SJCRH30 (cell line): ENCODE data around the gene LAMA5. TPM values are rescaled to one million over a fixed set of nuclear protein-coding genes. Genes with fewer than 3 reads are reported as not detected.
A peak's percentile ranks its signal among the peaks of the same experiment; 100 is the strongest.

ENCODE experiments used
- DNase-seq, 2 experiments: peaks; one replicate each; pipeline ENCODE4 v3.0.0-alpha.2; 2015 to 2020
- H3K27ac ChIP-seq: fragments of 250-450 bp; sonication (Bioruptor Pico); 2 replicates; pipeline ENCODE4 v1.5.1; 2020; ENCODE audit warnings: mild to moderate bottlenecking, moderate library complexity
- H3K27me3 ChIP-seq: fragments of 250-450 bp; sonication (Bioruptor Pico); 2 replicates; pipeline ENCODE4 v1.5.1; 2020; ENCODE audit warnings: mild to moderate bottlenecking, moderate library complexity
- H3K36me3 ChIP-seq: fragments of 250-450 bp; sonication (Bioruptor Pico); 2 replicates; pipeline ENCODE4 v1.5.1; 2020; ENCODE audit warnings: mild to moderate bottlenecking, moderate library complexity
- H3K4me1 ChIP-seq: fragments of 250-450 bp; sonication (Bioruptor Pico); 2 replicates; pipeline ENCODE4 v1.5.1; 2020; ENCODE audit warnings: mild to moderate bottlenecking, moderate library complexity
- H3K4me3 ChIP-seq: fragments of 250-450 bp; sonication (Bioruptor Pico); 2 replicates; pipeline ENCODE4 v1.5.1; 2020; ENCODE audit warnings: mild to moderate bottlenecking, moderate library complexity
- H3K9me3 ChIP-seq: fragments of 250-450 bp; sonication (Bioruptor Pico); replicated peaks from 2 replicates; pipeline ENCODE4 v1.5.1; 2020; ENCODE audit warnings: mild to moderate bottlenecking, moderate library complexity
- total RNA-seq: library from RNA; depleted of rRNA; stranded (reverse); fragments of >200 nt; shearing (Covaris generic); gene quantifications from 2 replicates; pipeline ENCODE4 v1.2.3, GENCODE V29; 2014

Gene LAMA5
- total RNA-seq, 1 experiment from 2014 or later: 43.8 TPM

- Histone ChIP-seq H3K4me3 (peak overlapping the region; percentile 89), H3K9me3 (no peaks in the 10 kb centered on the region), H3K27ac (no peak overlapping the region; the same call in 1 of the 2 replicates), H3K36me3 (peaks cover 30% of the 10 kb centered on the region), H3K27me3 (no peaks in the 10 kb centered on the region), H3K4me1 (0 out of 2 replicates have a peak, but pooled peaks cover 5% of the 10 kb centered on the region)
- DNase-seq: no peak
Measured at GRCh38 chr20:62387933-62388635, 21.0 kb upstream of the LAMA5 start.

GRCh38 chr20:62387219-62387913 lies 20.3 kb upstream of the LAMA5 start:
- Histone ChIP-seq H3K27me3 (no peaks in the 10 kb centered on the region), H3K9me3 (no peaks in the 10 kb centered on the region), H3K36me3 (peaks cover 30% of the 10 kb centered on the region), H3K4me1 (0 out of 2 replicates have a peak, but pooled peaks cover 5% of the 10 kb centered on the region), H3K4me3 (peak overlapping the region; percentile 89), H3K27ac (peak overlapping the region; percentile 70)
- no peak for DNase-seq

- no peaks in the 10 kb centered on the region for H3K9me3 ChIP-seq
- H3K27me3 ChIP-seq: no peaks in the 10 kb centered on the region
- H3K27ac ChIP-seq: peak within 1 kb of the TSS; percentile 70
- peaks cover 33% of the 10 kb centered on the region for H3K36me3 ChIP-seq
- DNase-seq: peak; percentile 99
- peak within 1 kb of the TSS; percentile 89 for H3K4me3 ChIP-seq
- peaks cover 5% of the 10 kb centered on the region; the same call in 1 of the 2 replicates for H3K4me1 ChIP-seq
Measured at GRCh38 chr20:62386383-62387218, 19.5 kb upstream of the LAMA5 start, which contains the start of gene RPS21. RPS21 (plus strand) TSS chr20:62387103; CDS start chr20:62387339, 236 bp downstream.

- H3K27me3 ChIP-seq: no peaks in the 10 kb centered on the region
- H3K4me1 ChIP-seq: peaks cover 26% of the 10 kb centered on the region
- H3K27ac ChIP-seq: no peak overlapping the region
- H3K36me3 ChIP-seq: peaks cover 8% of the 10 kb centered on the region
- peak; percentile 88 to 96 for DNase-seq
- no peaks in the 10 kb centered on the region for H3K9me3 ChIP-seq
- no peak overlapping the region for H3K4me3 ChIP-seq
Measured at GRCh38 chr20:62382306-62383198, 15.4 kb upstream of the LAMA5 start.

GRCh38 chr20:62381842-62382241 lies 14.7 kb upstream of the LAMA5 start:
- peaks cover 33% of the 10 kb centered on the region for H3K4me1 ChIP-seq
- DNase-seq: no peak
- H3K27me3 ChIP-seq: no peaks in the 10 kb centered on the region
- no peaks in the 10 kb centered on the region for H3K9me3 ChIP-seq
- no peak overlapping the region for H3K27ac ChIP-seq
- H3K36me3 ChIP-seq: peaks cover 6% of the 10 kb centered on the region; the same call in 1 of the 2 replicates
- no peak overlapping the region for H3K4me3 ChIP-seq

- Histone ChIP-seq H3K4me3 (no peak overlapping the region), H3K9me3 (no peaks in the 10 kb centered on the region), H3K4me1 (peaks cover 36% of the 10 kb centered on the region), H3K36me3 (peaks cover 6% of the 10 kb centered on the region; the same call in 1 of the 2 replicates), H3K27me3 (no peaks in the 10 kb centered on the region), H3K27ac (no peak overlapping the region)
- DNase-seq: no peak
Measured at GRCh38 chr20:62381202-62381797, 14.2 kb upstream of the LAMA5 start.

GRCh38 chr20:62378215-62378614 lies 11.1 kb upstream of the LAMA5 start:
- Histone ChIP-seq H3K27me3 (no peaks in the 10 kb centered on the region), H3K27ac (no peak overlapping the region), H3K4me3 (no peak overlapping the region), H3K9me3 (no peaks in the 10 kb centered on the region), H3K4me1 (peaks cover 56% of the 10 kb centered on the region), H3K36me3 (peaks cover 3% of the 10 kb centered on the region; the same call in 1 of the 2 replicates)
- peak; percentile 74 to 75 for DNase-seq

- peaks cover 56% of the 10 kb centered on the region for H3K4me1 ChIP-seq
- no peak overlapping the region for H3K27ac ChIP-seq
- no peak overlapping the region for H3K4me3 ChIP-seq
- H3K27me3 ChIP-seq: no peaks in the 10 kb centered on the region
- peaks cover 3% of the 10 kb centered on the region; the same call in 1 of the 2 replicates for H3K36me3 ChIP-seq
- H3K9me3 ChIP-seq: no peaks in the 10 kb centered on the region
- no peak for DNase-seq
Measured at GRCh38 chr20:62377615-62378178, 10.6 kb upstream of the LAMA5 start.

GRCh38 chr20:62377064-62377461 lies 10.0 kb upstream of the LAMA5 start:
- Histone ChIP-seq H3K36me3 (peaks cover 3% of the 10 kb centered on the region; the same call in 1 of the 2 replicates), H3K4me3 (no peak overlapping the region), H3K27ac (no peak overlapping the region; the same call in 1 of the 2 replicates), H3K9me3 (no peaks in the 10 kb centered on the region), H3K4me1 (peaks cover 56% of the 10 kb centered on the region), H3K27me3 (no peaks in the 10 kb centered on the region)
- peak in 1 of 2 experiments; percentile 58 for DNase-seq

GRCh38 chr20:62376112-62377063 lies 9.3 kb upstream of the LAMA5 start:
- no peaks in the 10 kb centered on the region for H3K9me3 ChIP-seq
- H3K27me3 ChIP-seq: no peaks in the 10 kb centered on the region
- DNase-seq: peak; percentile 97 to 98
- H3K4me3 ChIP-seq: peak overlapping the region; percentile 14
- no peaks in the 10 kb centered on the region for H3K36me3 ChIP-seq
- H3K27ac ChIP-seq: peak overlapping the region; percentile 0; the same call in 1 of the 2 replicates
- peaks cover 56% of the 10 kb centered on the region for H3K4me1 ChIP-seq

- Histone ChIP-seq H3K27ac (peak overlapping the region; percentile 17; the same call in 1 of the 2 replicates), H3K4me3 (no peak overlapping the region), H3K36me3 (no peaks in the 10 kb centered on the region), H3K9me3 (no peaks in the 10 kb centered on the region), H3K27me3 (no peaks in the 10 kb centered on the region), H3K4me1 (peaks cover 62% of the 10 kb centered on the region)
- peak; percentile 77 to 80 for DNase-seq
Measured at GRCh38 chr20:62374331-62375152, 7.4 kb upstream of the LAMA5 start.
